Measurements from ENCODE around the gene SCN2B. TPM values are rescaled to one million over a fixed set of nuclear protein-coding genes. Genes with fewer than 3 reads are reported as not detected.

Gene SCN2B
- total and polyA plus RNA-seq, 10 of the 15 experiments (the other 5 are each of a cell fraction or from before 2014, with no cell fraction given): 0.01 TPM; not detected in 9

DNA sequence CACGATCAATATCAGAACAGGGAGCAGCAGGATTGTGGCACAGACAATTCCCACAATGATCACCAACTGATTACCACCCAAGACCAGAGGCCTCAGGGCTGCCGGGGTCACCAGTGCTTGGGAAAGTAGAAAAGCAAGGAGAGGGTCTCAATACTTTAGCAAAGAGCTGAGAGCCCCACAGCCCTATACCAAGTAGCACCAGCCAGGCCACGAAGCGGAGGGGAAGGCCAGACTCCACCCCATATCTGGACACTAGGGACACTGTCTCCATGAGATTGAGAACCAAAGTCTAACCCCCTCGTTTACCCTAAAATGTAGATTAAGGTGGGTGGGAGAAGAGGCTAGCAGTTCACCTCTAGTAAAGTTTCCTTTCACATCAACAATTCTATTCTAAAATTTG is 24.1 kb upstream of the SCN2B start:
- Histone ChIP-seq H3K4me3 (no peak overlapping the region), H3K4me2 (ENCODE audit: control insufficient read depth, insufficient read depth) (no peak overlapping the region), H3K27me3 (replicated peaks in 1 of 2; ENCODE audit: control insufficient read depth in 2 of 2, insufficient read depth in 2 of 2, low read length in 1 of 2) (no peaks in the 10 kb centered on the region; a peak in 1 of 4 replicates), H3K9ac (ENCODE audit: control insufficient read depth, insufficient read depth, low read length) (no peak overlapping the region), H3K27ac (ENCODE audit: control insufficient read depth, insufficient read depth) (no peak overlapping the region), H3K36me3 (ENCODE audit: control insufficient read depth in 2 of 2, insufficient read depth in 2 of 2, low read length in 1 of 2) (no peaks in the 10 kb centered on the region; a peak in 1 of 4 replicates), H3K4me1 (ENCODE audit: control insufficient read depth, insufficient read depth, low read length) (no peaks in the 10 kb centered on the region), H2AFZ (ENCODE audit: control insufficient read depth, low read depth, low read length) (no peak overlapping the region), H3K9me3 (replicated peaks; ENCODE audit: control insufficient read depth, insufficient read depth, low read length) (no peaks in the 10 kb centered on the region), H4K20me1 (ENCODE audit: control insufficient read depth, insufficient read depth) (no peaks in the 10 kb centered on the region), H3K79me2 (ENCODE audit: control insufficient read depth, insufficient read depth, low read length) (no peaks in the 10 kb centered on the region)
- no TSS peak for BruUV-seq (replicated peaks)
- ChIA-PET SMC1A (ENCODE audit: uncharacterized antibody, unreplicated experiment) (interaction anchor here (2.6 to 2.8 kb wide), 4 partner anchors 8 to 89 kb away, joined by 12 to 77 read pairs (median 50); no protein-coding TSS in a partner anchor), CTCF (interaction anchor here (3.2 to 3.3 kb wide), 2 partner anchors 63 to 152 kb away, joined by 35 to 58 read pairs; partner anchors contain the start of gene MPZL2), POLR2A (no interaction called here), RAD21 (ENCODE audit: unreplicated experiment) (interaction anchor here (3.7 kb wide), 1 partner anchor 90 kb away, joined by 71 read pairs; no protein-coding TSS in a partner anchor)
- intact Hi-C loops (cut with micrococcal nuclease; ENCODE audit: unreplicated experiment) (no loop called here), in situ Hi-C loops (cut with MboI) (no loop called here)
- no peak for TF ChIP-seq BRCA1 (IDR thresholded peaks at IDR 0.05; ENCODE audit: low read depth, low read length)
- no peak for TF ChIP-seq TARDBP (IDR thresholded peaks at IDR 0.05; ENCODE audit: borderline replicate concordance)
- no peak for DNase-seq (ENCODE audit: low read depth, low spot score)
- 27% methylated on average over 5 of the region's 5 CpGs for WGBS (ENCODE audit: insufficient coverage, insufficient replicate concordance, low lambda C conversion rate, missing lambda C conversion rate)
- ATAC-seq: no peak
- no peak for FAIRE-seq

GRCh38 chr11:118199135-118199534 is 22.7 kb upstream of the SCN2B start:
- no peak overlapping the region for H3K27ac ChIP-seq (ENCODE audit: control insufficient read depth, insufficient read depth)
- no TSS peak for BruUV-seq (replicated peaks)
- WGBS (ENCODE audit: insufficient coverage, insufficient replicate concordance, low lambda C conversion rate, missing lambda C conversion rate): 56% methylated on average over 6 of the region's 6 CpGs
- ChIA-PET RAD21 (ENCODE audit: unreplicated experiment) (interaction anchor here (0.6 to 3.7 kb wide), 42 partner anchors 9 to 517 kb away, joined by 3 to 71 read pairs (median 6); partner anchors contain the start of genes JAML, MPZL2, MPZL3 and UBE4A), SMC1A (ENCODE audit: uncharacterized antibody, unreplicated experiment) (interaction anchor here (0.6 to 2.8 kb wide), 48 partner anchors 10 to 294 kb away, joined by 3 to 77 read pairs (median 5); partner anchors contain the start of genes JAML, MPZL2, MPZL3 and UBE4A), CTCF (interaction anchor here (0.6 to 3.3 kb wide), 70 partner anchors 7 to 1204 kb away, joined by 3 to 62 read pairs (median 6); partner anchors contain the start of genes JAML, MPZL2, MPZL3 and UBE4A), POLR2A (interaction anchor here (0.6 to 1.2 kb wide), 9 partner anchors 15 to 160 kb away, joined by 3 to 8 read pairs (median 4); partner anchors contain the start of gene UBE4A)
- no peaks in the 10 kb centered on the region for H3K4me1 ChIP-seq (ENCODE audit: control insufficient read depth, insufficient read depth, low read length)
- intact Hi-C loops (cut with micrococcal nuclease; ENCODE audit: unreplicated experiment) (loop anchor here (2.0 to 5.0 kb wide), 3 partner anchors 46 to 288 kb away; no protein-coding TSS in a partner anchor), in situ Hi-C loops (cut with MboI) (loop anchor here (5.0 kb wide), 3 partner anchors 93 to 283 kb away; no protein-coding TSS in a partner anchor)
- H4K20me1 ChIP-seq (ENCODE audit: control insufficient read depth, insufficient read depth): no peaks in the 10 kb centered on the region
- ATAC-seq (no peak), DNase-seq (ENCODE audit: low read depth, low spot score) (no peak), FAIRE-seq (no peak)
- TF ChIP-seq RAD21 (IDR thresholded peaks at IDR 0.05; ENCODE audit: insufficient read depth, low read depth, low read length) (no peak), NR2C1 (IDR thresholded peaks at IDR 0.05) (no peak), ZSCAN29 (IDR thresholded peaks at IDR 0.05) (no peak), KDM1A (IDR thresholded peaks at IDR 0.05; ENCODE audit: borderline replicate concordance) (no peak), RBBP5 (conservative IDR thresholded peaks at IDR 0.05) (no peak), BHLHE40 (IDR thresholded peaks at IDR 0.05; ENCODE audit: borderline replicate concordance in 1 of 2, low read depth in 2 of 2, low read length in 1 of 2) (no peak), IRF4 (IDR thresholded peaks at IDR 0.05; ENCODE audit: low read depth, low read length) (no peak)
- TF ChIP-seq, protein P1, sequence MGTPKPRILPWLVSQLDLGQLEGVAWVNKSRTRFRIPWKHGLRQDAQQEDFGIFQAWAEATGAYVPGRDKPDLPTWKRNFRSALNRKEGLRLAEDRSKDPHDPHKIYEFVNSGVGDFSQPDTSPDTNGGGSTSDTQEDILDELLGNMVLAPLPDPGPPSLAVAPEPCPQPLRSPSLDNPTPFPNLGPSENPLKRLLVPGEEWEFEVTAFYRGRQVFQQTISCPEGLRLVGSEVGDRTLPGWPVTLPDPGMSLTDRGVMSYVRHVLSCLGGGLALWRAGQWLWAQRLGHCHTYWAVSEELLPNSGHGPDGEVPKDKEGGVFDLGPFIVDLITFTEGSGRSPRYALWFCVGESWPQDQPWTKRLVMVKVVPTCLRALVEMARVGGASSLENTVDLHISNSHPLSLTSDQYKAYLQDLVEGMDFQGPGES (IDR thresholded peaks at IDR 0.05): no peak
- H3K36me3 ChIP-seq (ENCODE audit: control insufficient read depth in 2 of 2, insufficient read depth in 2 of 2, low read length in 1 of 2): no peaks in the 10 kb centered on the region; a peak in 1 of 4 replicates
- H3K79me2 ChIP-seq (ENCODE audit: control insufficient read depth, insufficient read depth, low read length): no peaks in the 10 kb centered on the region
- H3K4me2 ChIP-seq (ENCODE audit: control insufficient read depth, insufficient read depth): no peak overlapping the region
- H3K4me3 ChIP-seq: no peak overlapping the region
- no peaks in the 10 kb centered on the region for H3K9me3 ChIP-seq (replicated peaks; ENCODE audit: control insufficient read depth, insufficient read depth, low read length)
- H3K9ac ChIP-seq (ENCODE audit: control insufficient read depth, insufficient read depth, low read length): no peak overlapping the region
- H3K27me3 ChIP-seq (replicated peaks in 1 of 2; ENCODE audit: control insufficient read depth in 2 of 2, insufficient read depth in 2 of 2, low read length in 1 of 2): no peaks in the 10 kb centered on the region; a peak in 1 of 4 replicates
- no peak overlapping the region for H2AFZ ChIP-seq (ENCODE audit: control insufficient read depth, low read depth, low read length)
